ENCODE measurements around the gene TCHP.
A peak's percentile ranks its signal among the peaks of the same experiment; 100 is the strongest.

Gene TCHP

GRCh38 chr12:109900752-109901580 is 892 bp downstream of the TCHP start:
- Histone ChIP-seq H3K9me3 (no peaks in the 10 kb centered on the region), H3K4me1 (peaks cover 33% of the 10 kb centered on the region), H3K4me3 (peak overlapping the region; percentile 87), H3K27me3 (no peaks in the 10 kb centered on the region), H3K9ac (peak overlapping the region; percentile 93), H3K4me2 (peak overlapping the region; percentile 90), H3K27ac (peak overlapping the region; percentile 93), H4K20me1 (no peaks in the 10 kb centered on the region), H3K36me3 (peaks cover 33% of the 10 kb centered on the region)
- no peak for TF ChIP-seq Cebpa-rat (IDR thresholded peaks at IDR 0.05)

- TF ChIP-seq Cebpa-rat (IDR thresholded peaks at IDR 0.05) = no peak
- H3K9ac ChIP-seq = peak overlapping the region; percentile 18; the same call in 1 of the 2 replicates
- H3K4me3 ChIP-seq = no peak overlapping the region
- H3K9me3 ChIP-seq = no peaks in the 10 kb centered on the region
- H4K20me1 ChIP-seq = 0 out of 2 replicates have a peak, but pooled peaks cover 5% of the 10 kb centered on the region
- peaks cover 53% of the 10 kb centered on the region for H3K36me3 ChIP-seq
- no peaks in the 10 kb centered on the region for H3K27me3 ChIP-seq
- H3K4me1 ChIP-seq = peaks cover 33% of the 10 kb centered on the region
- no peak overlapping the region for H3K4me2 ChIP-seq
- no peak overlapping the region for H3K27ac ChIP-seq
These were observed 2.9 kb downstream of the TCHP start for GRCh38 chr12:109902891-109903418.

DNA sequence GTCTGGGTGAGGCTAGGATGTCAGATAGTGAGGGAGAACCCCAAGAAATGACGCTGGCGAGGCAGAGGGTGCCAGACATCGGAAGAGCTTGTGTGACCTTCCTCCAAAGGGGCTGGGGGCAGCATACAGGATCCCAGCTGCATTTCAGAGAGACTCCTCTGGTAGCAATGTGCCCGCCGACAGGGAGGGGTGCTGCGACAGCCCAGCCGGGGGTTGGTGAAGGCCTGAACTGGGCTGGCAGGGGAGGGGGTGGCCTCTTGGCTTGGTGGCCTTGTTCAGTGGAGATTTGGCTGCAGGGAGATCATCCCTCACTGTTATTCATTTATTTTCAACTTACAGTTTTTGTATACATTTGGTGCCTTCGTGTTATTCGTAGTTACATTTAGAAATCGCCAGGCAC is 5.2 kb downstream of the TCHP start:
- Histone ChIP-seq H3K36me3 (peaks cover 77% of the 10 kb centered on the region), H3K4me1 (peaks cover 24% of the 10 kb centered on the region), H4K20me1 (0 out of 2 replicates have a peak, but pooled peaks cover 5% of the 10 kb centered on the region), H3K9me3 (no peaks in the 10 kb centered on the region), H3K27ac (no peak overlapping the region), H3K27me3 (no peaks in the 10 kb centered on the region), H3K4me2 (no peak overlapping the region), H3K9ac (no peak overlapping the region), H3K4me3 (no peak overlapping the region)
- TF ChIP-seq Cebpa-rat (IDR thresholded peaks at IDR 0.05) = no peak

GRCh38 chr12:109910254-109910968 is 10.3 kb downstream of the TCHP start:
- Histone ChIP-seq H3K36me3 (peaks cover 100% of the 10 kb centered on the region), H3K4me1 (no peaks in the 10 kb centered on the region), H3K4me3 (no peak overlapping the region), H3K4me2 (no peak overlapping the region), H3K27me3 (no peaks in the 10 kb centered on the region), H3K27ac (no peak overlapping the region), H3K9me3 (no peaks in the 10 kb centered on the region), H3K9ac (no peak overlapping the region), H4K20me1 (0 out of 2 replicates have a peak, but pooled peaks cover 10% of the 10 kb centered on the region)
- TF ChIP-seq Cebpa-rat (IDR thresholded peaks at IDR 0.05) = no peak

GRCh38 chr12:109910969-109911348 is 10.9 kb downstream of the TCHP start:
- H4K20me1 ChIP-seq = 0 out of 2 replicates have a peak, but pooled peaks cover 10% of the 10 kb centered on the region
- H3K9ac ChIP-seq = no peak overlapping the region
- peaks cover 100% of the 10 kb centered on the region for H3K36me3 ChIP-seq
- H3K4me3 ChIP-seq = no peak overlapping the region
- no peaks in the 10 kb centered on the region for H3K4me1 ChIP-seq
- H3K4me2 ChIP-seq = no peak overlapping the region
- TF ChIP-seq Cebpa-rat (IDR thresholded peaks at IDR 0.05) = no peak
- no peak overlapping the region for H3K27ac ChIP-seq
- no peaks in the 10 kb centered on the region for H3K27me3 ChIP-seq
- H3K9me3 ChIP-seq = no peaks in the 10 kb centered on the region

DNA sequence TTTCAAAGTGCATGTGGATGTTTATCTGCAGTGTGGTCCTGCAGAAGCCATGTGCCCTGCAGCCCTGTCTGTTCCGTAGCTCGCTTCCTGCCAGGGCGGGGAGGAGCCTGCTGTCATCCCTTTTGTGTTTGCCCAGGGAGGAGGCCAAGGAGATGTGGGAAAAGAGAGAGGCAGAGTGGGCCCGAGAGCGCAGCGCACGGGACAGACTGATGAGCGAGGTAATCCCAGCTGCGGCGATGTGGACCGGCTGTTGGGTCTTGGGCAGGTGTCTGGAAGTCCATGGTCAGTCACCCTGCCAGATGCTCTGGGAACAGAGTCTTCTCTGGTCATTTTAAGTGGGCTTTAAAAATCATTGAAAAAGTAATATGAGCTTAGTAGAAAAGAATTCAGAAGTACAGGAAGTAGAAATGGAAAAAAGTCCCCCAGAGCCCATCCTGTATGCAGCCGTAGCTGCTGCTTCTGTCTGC is 12.8 kb downstream of the TCHP start:
- H3K4me1 ChIP-seq = no peaks in the 10 kb centered on the region
- no peak overlapping the region for H3K9ac ChIP-seq
- no peaks in the 10 kb centered on the region for H3K27me3 ChIP-seq
- no peak overlapping the region for H3K27ac ChIP-seq
- H3K4me3 ChIP-seq = no peak overlapping the region
- H4K20me1 ChIP-seq = 0 out of 2 replicates have a peak, but pooled peaks cover 5% of the 10 kb centered on the region
- H3K4me2 ChIP-seq = no peak overlapping the region
- H3K36me3 ChIP-seq = peaks cover 100% of the 10 kb centered on the region
- H3K9me3 ChIP-seq = no peaks in the 10 kb centered on the region
- TF ChIP-seq Cebpa-rat (IDR thresholded peaks at IDR 0.05) = no peak

- Histone ChIP-seq H3K36me3 (peaks cover 100% of the 10 kb centered on the region), H3K27ac (no peak overlapping the region), H3K9me3 (no peaks in the 10 kb centered on the region), H3K27me3 (no peaks in the 10 kb centered on the region), H3K4me3 (no peak overlapping the region), H4K20me1 (0 out of 2 replicates have a peak, but pooled peaks cover 5% of the 10 kb centered on the region), H3K4me2 (no peak overlapping the region), H3K4me1 (no peaks in the 10 kb centered on the region), H3K9ac (no peak overlapping the region)
- TF ChIP-seq Cebpa-rat (IDR thresholded peaks at IDR 0.05) = no peak
These were observed 14.4 kb downstream of the TCHP start for GRCh38 chr12:109914461-109914860.

GRCh38 chr12:109915171-109916040 is 15.3 kb downstream of the TCHP start:
- Histone ChIP-seq H3K9ac (no peak overlapping the region), H3K36me3 (peaks cover 100% of the 10 kb centered on the region), H4K20me1 (0 out of 2 replicates have a peak, but pooled peaks cover 5% of the 10 kb centered on the region), H3K4me2 (no peak overlapping the region), H3K27ac (no peak overlapping the region), H3K27me3 (no peaks in the 10 kb centered on the region), H3K4me1 (no peaks in the 10 kb centered on the region), H3K4me3 (no peak overlapping the region), H3K9me3 (no peaks in the 10 kb centered on the region)
- TF ChIP-seq Cebpa-rat (IDR thresholded peaks at IDR 0.05) = no peak

- no peak overlapping the region for H3K4me3 ChIP-seq
- H3K36me3 ChIP-seq = peaks cover 100% of the 10 kb centered on the region
- TF ChIP-seq Cebpa-rat (IDR thresholded peaks at IDR 0.05) = no peak
- no peak overlapping the region for H3K27ac ChIP-seq
- H4K20me1 ChIP-seq = 0 out of 2 replicates have a peak, but pooled peaks cover 5% of the 10 kb centered on the region
- no peaks in the 10 kb centered on the region for H3K27me3 ChIP-seq
- H3K4me2 ChIP-seq = no peak overlapping the region
- H3K9me3 ChIP-seq = no peaks in the 10 kb centered on the region
- H3K9ac ChIP-seq = no peak overlapping the region
- H3K4me1 ChIP-seq = no peaks in the 10 kb centered on the region
These were observed 16.0 kb downstream of the TCHP start for GRCh38 chr12:109916045-109916444.

Data from BLaER1 (cell line).